MV-4-11 (cell line): ENCODE measurements around the gene USP21.
A peak's percentile ranks its signal among the peaks of the same experiment; 100 is the strongest.

Experiments
- DNase-seq: peaks from one replicate; lab custom pipeline; 2025; lab: John Stamatoyannopoulos, UW

Gene USP21

GRCh38 chr1:161133220-161133740, 26.0 kb upstream of the USP21 start:
- no peak for DNase-seq

GRCh38 chr1:161137881-161138280, 21.4 kb upstream of the USP21 start:
- DNase-seq = no peak

- peak; percentile 15 for DNase-seq
Measured at GRCh38 chr1:161138431-161138830, 20.9 kb upstream of the USP21 start.

- peak; percentile 53 for DNase-seq
Measured at GRCh38 chr1:161139766-161140165, 19.5 kb upstream of the USP21 start.

- DNase-seq = no peak
Measured at GRCh38 chr1:161140755-161141400, 18.4 kb upstream of the USP21 start.

- DNase-seq = no peak
Measured at GRCh38 chr1:161145832-161146231, 13.5 kb upstream of the USP21 start.

- DNase-seq = no peak
Measured at GRCh38 chr1:161153176-161153575, 6.1 kb upstream of the USP21 start.

- peak; percentile 87 for DNase-seq
Measured at GRCh38 chr1:161153682-161154337, 5.5 kb upstream of the USP21 start, which contains the start of gene UFC1. Gene UFC1, plus strand, starts transcription at chr1:161153978. Its CDS starts 20 bp downstream, at chr1:161153998.

- no peak for DNase-seq
Measured at GRCh38 chr1:161157867-161158266, 1.4 kb upstream of the USP21 start.

GRCh38 chr1:161158316-161159010, 837 bp upstream of the USP21 start:
- DNase-seq = no peak

GRCh38 chr1:161159913-161160243, 578 bp downstream of the USP21 start:
- no peak for DNase-seq

- no peak for DNase-seq
Measured at GRCh38 chr1:161160671-161161145, 1.4 kb downstream of the USP21 start.

- no peak for DNase-seq
Measured at GRCh38 chr1:161161652-161162051, 2.4 kb downstream of the USP21 start.

GRCh38 chr1:161162052-161162451, 2.8 kb downstream of the USP21 start:
- DNase-seq = no peak

GRCh38 chr1:161162806-161163205, 3.5 kb downstream of the USP21 start:
- DNase-seq = no peak

- DNase-seq = no peak
Measured at GRCh38 chr1:161163793-161164192, 4.5 kb downstream of the USP21 start.

GRCh38 chr1:161164901-161165610, 5.8 kb downstream of the USP21 start:
- DNase-seq = no peak

GRCh38 chr1:161165742-161166668, 6.7 kb downstream of the USP21 start, which contains the start of gene PPOX:
Gene PPOX, plus strand, starts transcription at chr1:161166426. Its CDS starts 422 bp downstream, at chr1:161166848.
- peak; percentile 97 for DNase-seq

GRCh38 chr1:161166669-161167548, 7.6 kb downstream of the USP21 start:
- DNase-seq = no peak

- no peak for DNase-seq
Measured at GRCh38 chr1:161168906-161169305, 9.6 kb downstream of the USP21 start.
